Lower leg skin (tissue), 4 donors: Measurements from ENCODE around the gene TPM2. TPM values are rescaled to one million over a fixed set of nuclear protein-coding genes. Genes with fewer than 3 reads are reported as not detected.

Source experiments
- DNase-seq, 2 donors: peaks; one replicate each; pipeline ENCODE4 v3.0.0-alpha.2; 2019; ENCODE audit warnings: low spot score in 2 of 2
- H3K4me3 ChIP-seq: fragments of 200-600 bp; sonication (generic); 2 replicates; pipeline ENCODE4 v1.5.1; 2017; ENCODE audit warnings: mild to moderate bottlenecking, low read depth; ENCODE audit not compliant: poor library complexity, severe bottlenecking
- CTCF ChIP-seq, 3 donors: fragments of 450-650 bp; IDR thresholded peaks; one replicate each; pipeline ENCODE4 v1.5.1; 2016; ENCODE audit warnings: antibody characterized with exemption in 3 of 3, mild to moderate bottlenecking in 3 of 3, moderate library complexity in 2 of 3
- POLR2A ChIP-seq, 2 donors: fragments of 450-650 bp; IDR thresholded peaks; one replicate each; pipeline ENCODE4 v1.6.1; 2016 to 2017; ENCODE audit warnings: antibody characterized with exemption in 2 of 2, mild to moderate bottlenecking in 1 of 2, moderate library complexity in 1 of 2
- WGBS, 2 donors: methylation state at CpG; one replicate each; pipeline ENCODE4 v1.1.5; 2018; 5-methylcytosine and 5-hydroxymethylcytosine counted together
- intact Hi-C: fragments of 100-400 bp; cut with DNase I; formaldehyde crosslinking; loops from one replicate; pipeline ENCODE4 v1.15.0; 2023; ENCODE audit warnings: low total_unique reads
- total RNA-seq, 4 donors: library from RNA; depleted of rRNA; stranded (reverse); fragments of >200 nt; gene quantifications; one replicate each; pipeline ENCODE4 v1.1.0, GENCODE V29; 2016

The TPM2 gene
- total RNA-seq, 4 donors from 2014 or later: 36.3 to 190 (median 68.6) TPM

DNA sequence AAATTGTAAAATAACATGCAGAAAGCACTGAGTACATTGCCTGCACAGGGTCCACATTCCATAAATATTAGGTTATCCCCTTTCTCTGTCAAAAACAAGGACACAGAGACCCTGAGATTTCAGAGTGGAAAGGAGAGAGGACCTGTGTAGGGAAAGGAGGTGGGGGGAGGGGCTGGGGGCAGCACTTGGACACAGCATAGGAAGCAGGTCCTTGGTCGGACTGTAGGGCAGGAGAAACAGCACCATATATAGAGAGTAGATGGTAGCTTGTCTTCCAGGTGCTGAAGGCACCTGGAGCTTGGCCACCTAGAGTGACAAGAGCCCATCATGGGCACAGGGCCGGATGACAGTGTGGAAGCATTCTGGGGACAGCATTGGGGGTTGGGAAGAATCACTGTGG, 2.4 kb downstream of the TPM2 start:
- TF ChIP-seq CTCF (IDR thresholded peaks at IDR 0.05) (no peak), POLR2A (IDR thresholded peaks at IDR 0.05) (no peak)
- H3K4me3 ChIP-seq: no peak overlapping the region
- intact Hi-C loops: no loop called here
- WGBS, 2 donors: 69 to 83% methylated on average over 2 of the region's 2 CpGs
- no peak for DNase-seq

DNA sequence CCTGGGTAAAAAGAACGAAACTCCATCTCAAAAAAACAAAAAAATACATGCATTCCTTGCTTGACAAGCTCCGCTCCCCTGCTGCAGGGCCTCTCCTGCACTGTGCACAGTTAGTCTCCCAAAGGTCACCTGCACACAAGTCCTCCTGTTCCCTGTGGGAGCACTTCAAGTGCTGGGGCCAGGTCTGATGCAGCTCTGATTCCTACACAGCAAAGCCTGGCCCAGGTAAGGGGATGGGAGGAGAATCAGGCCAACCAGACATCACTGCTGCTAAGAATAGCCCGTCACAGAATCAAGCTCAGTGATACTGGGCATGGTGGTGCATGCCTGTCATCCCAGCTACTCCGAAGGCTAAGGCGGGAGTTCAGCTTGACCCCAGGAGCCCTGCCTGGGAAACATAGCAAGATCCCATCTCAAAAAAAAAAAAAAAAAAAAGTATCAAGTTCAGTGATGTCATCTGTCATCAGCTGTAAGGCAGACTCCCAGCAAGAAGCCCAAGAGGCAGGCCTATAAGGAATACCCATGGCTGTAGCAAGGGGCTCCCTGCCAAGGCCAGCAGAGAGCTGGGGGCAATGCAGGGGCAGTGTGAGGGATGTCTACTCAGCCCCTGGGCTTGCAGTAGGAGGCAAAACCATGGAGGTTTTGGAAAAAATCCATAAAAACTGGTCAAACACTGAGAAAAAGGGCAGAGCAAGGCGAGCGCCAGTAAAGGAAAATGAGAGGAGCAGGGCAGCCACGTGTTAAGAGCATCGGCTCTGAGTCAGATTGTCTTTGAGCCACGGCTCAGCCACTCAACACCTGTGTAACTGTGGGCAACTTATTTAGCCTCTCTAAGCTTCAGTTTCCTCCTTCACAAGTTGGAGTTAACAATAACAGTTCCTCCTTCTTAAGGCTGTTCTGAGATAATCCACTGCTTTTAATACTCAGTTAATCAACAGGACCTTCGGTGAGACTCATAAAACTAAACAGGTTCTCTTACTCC, 3.2 kb downstream of the TPM2 start:
- no peak for TF ChIP-seq POLR2A (IDR thresholded peaks at IDR 0.05)
- no peak for TF ChIP-seq CTCF (IDR thresholded peaks at IDR 0.05)
- 59 to 61% methylated on average over 11 of the region's 11 CpGs for whole genome bisulfite sequencing, 2 donors

DNA sequence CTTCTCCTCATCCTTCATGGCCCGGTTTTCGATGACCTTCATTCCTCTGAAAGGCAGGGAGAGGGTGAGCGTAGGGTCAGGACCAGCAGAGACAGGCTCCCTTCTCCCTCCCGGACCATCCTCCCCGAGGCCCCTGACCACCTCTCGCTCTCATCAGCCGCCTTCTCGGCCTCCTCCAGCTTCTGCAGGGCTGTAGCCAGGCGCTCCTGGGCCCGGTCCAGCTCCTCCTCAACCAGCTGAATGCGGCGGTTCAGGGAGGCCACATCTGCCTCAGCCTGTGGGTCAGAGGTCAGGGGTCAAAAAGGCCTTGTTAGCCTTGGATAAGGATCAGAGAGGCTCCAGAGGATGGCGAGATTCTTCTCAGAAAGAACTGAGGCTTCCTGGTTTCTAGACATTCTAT, 4.2 kb downstream of the TPM2 start:
- H3K4me3 ChIP-seq: no peak overlapping the region
- no peak for DNase-seq
- intact Hi-C loops: no loop called here
- TF ChIP-seq POLR2A (IDR thresholded peaks at IDR 0.05) (no peak), CTCF (IDR thresholded peaks at IDR 0.05) (no peak)
- 83 to 86% methylated on average over 13 of the region's 13 CpGs for WGBS, 2 donors

More for the DNA sequence above, 3.2 kb downstream of the TPM2 start:
- intact Hi-C loops: no loop called here
- no peak overlapping the region for H3K4me3 ChIP-seq
- DNase-seq: no peak

GRCh38 chr9:35684921-35685320, 4.8 kb downstream of the TPM2 start:
- intact Hi-C loops: no loop called here
- no peak overlapping the region for H3K4me3 ChIP-seq
- no peak for TF ChIP-seq POLR2A (IDR thresholded peaks at IDR 0.05)
- no peak for TF ChIP-seq CTCF (IDR thresholded peaks at IDR 0.05)
- 95 to 96% methylated on average over 10 of the region's 10 CpGs for WGBS, 2 donors
- no peak for DNase-seq

DNA sequence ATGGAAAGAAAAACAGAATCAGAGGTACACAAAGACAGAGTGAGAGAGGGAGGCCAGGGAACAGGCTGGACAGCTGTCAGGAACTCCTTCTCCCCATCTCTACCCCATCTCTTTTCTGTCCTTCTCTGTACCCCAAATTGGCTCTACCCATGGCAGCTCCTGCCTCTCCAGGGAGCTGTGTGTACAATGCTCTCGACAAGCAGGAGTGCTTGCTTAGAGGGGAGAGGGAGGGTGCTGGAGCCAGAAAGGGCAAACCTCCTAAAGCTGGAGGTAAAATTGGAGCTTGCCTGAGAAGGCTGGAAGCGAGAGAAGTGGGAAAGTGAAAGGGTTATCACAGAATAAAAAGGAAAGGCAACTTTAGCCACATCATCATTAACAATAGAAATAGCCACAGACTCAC, 6.4 kb downstream of the TPM2 start:
- intact Hi-C loops: no loop called here
- H3K4me3 ChIP-seq: no peak overlapping the region
- TF ChIP-seq POLR2A (IDR thresholded peaks at IDR 0.05): no peak
- no peak for TF ChIP-seq CTCF (IDR thresholded peaks at IDR 0.05)
- no peak for DNase-seq
- WGBS, 2 donors: 74 to 76% methylated on average over 2 of the region's 2 CpGs
